ENCODE data around the gene HSD17B13.

DNA sequence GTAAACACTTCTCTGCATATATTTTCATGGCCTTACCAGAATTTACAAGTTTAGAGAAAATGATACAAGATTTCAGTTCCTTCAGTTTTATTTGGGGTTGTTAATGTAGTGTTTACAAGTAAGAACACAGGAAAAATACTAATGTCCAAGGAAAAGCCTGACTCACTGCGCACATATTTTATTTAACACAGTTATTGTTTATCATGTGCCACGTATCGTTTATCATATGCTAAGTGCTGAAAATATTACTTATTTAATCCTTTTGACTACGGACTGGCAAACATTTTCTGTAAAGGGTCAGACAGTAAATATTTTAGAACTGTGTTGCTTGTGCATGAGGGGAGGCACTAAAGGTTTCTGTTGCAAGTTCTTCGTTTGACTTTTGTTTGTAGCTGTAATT lies 794 bp downstream of the HSD17B13 start:
- TF ChIP-seq CTCF (IDR thresholded peaks at IDR 0.05) (no peak), POLR2A (IDR thresholded peaks at IDR 0.05) (no peak), EP300 (IDR thresholded peaks at IDR 0.05) (no peak)
